Thyroid gland (tissue), 4 donors: ENCODE data around the gene FOXK1.

Experiments used
- POLR2A ChIP-seq, 2 donors: fragments of 450-650 bp; IDR thresholded peaks; one replicate each; pipeline ENCODE4 v1.6.1; 2017; ENCODE audit warnings: antibody characterized with exemption in 2 of 2, mild to moderate bottlenecking in 2 of 2, moderate library complexity in 1 of 2
- TF ChIP-seq, protein P1 (sequence below), 6 experiments: fragments of 200-600 bp in 3 of 6; fragments of 450-650 bp in 3 of 6; sonication (generic) in 3 of 6; IDR thresholded peaks; one replicate each; pipeline ENCODE4 v1.5.1; 2016 to 2019; ENCODE audit warnings: antibody characterized with exemption in 6 of 6, mild to moderate bottlenecking in 2 of 6, inconsistent platforms in 1 of 6, moderate library complexity in 1 of 6

DNA sequence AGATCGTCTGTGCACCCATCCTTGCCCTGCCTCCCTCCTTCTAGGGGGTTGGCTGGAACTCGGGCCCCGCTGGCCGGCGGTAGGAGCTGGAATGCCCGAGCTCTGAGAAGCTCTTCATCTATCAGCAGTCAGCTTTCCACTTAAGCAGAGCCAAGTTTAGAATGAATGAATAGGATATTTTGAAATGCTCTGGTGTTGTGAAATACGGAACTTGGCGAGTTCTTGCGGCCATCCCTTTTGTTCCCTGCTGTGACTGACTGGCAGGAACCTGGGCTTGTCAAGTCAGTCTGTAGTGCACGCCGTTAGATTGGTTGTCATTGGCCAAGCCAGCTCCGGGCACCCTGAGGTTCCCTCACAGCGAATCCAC is 33.3 kb downstream of the FOXK1 start:
- no peak for TF ChIP-seq POLR2A (IDR thresholded peaks at IDR 0.05)
- TF ChIP-seq, protein P1, sequence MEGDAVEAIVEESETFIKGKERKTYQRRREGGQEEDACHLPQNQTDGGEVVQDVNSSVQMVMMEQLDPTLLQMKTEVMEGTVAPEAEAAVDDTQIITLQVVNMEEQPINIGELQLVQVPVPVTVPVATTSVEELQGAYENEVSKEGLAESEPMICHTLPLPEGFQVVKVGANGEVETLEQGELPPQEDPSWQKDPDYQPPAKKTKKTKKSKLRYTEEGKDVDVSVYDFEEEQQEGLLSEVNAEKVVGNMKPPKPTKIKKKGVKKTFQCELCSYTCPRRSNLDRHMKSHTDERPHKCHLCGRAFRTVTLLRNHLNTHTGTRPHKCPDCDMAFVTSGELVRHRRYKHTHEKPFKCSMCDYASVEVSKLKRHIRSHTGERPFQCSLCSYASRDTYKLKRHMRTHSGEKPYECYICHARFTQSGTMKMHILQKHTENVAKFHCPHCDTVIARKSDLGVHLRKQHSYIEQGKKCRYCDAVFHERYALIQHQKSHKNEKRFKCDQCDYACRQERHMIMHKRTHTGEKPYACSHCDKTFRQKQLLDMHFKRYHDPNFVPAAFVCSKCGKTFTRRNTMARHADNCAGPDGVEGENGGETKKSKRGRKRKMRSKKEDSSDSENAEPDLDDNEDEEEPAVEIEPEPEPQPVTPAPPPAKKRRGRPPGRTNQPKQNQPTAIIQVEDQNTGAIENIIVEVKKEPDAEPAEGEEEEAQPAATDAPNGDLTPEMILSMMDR (IDR thresholded peaks at IDR 0.05): no peak
